ENCODE data around the gene HOXD9.

Gene HOXD9

GRCh38 chr2:176169181-176169580 lies 46.7 kb downstream of the HOXD9 start:
- no peak for DNase-seq (ENCODE audit: low read depth)

- no peak for DNase-seq (ENCODE audit: low read depth)
Measured at GRCh38 chr2:176169711-176170110, 47.2 kb downstream of the HOXD9 start.

- DNase-seq (ENCODE audit: low read depth): no peak
Measured at GRCh38 chr2:176170602-176171305, 48.2 kb downstream of the HOXD9 start.

GRCh38 chr2:176171351-176172006 lies 49.0 kb downstream of the HOXD9 start:
- DNase-seq (ENCODE audit: low read depth): no peak

GRCh38 chr2:176172007-176172894 lies 49.7 kb downstream of the HOXD9 start:
- DNase-seq (ENCODE audit: low read depth): no peak

GRCh38 chr2:176172895-176173566 lies 50.5 kb downstream of the HOXD9 start:
- DNase-seq (ENCODE audit: low read depth): no peak

- no peak for DNase-seq (ENCODE audit: low read depth)
Measured at GRCh38 chr2:176173567-176174381, 51.3 kb downstream of the HOXD9 start.

GRCh38 chr2:176174382-176174823 lies 51.9 kb downstream of the HOXD9 start:
- no peak for DNase-seq (ENCODE audit: low read depth)
